Measurements from ENCODE around the gene ZNF282. TPM values are rescaled to one million over a fixed set of nuclear protein-coding genes. Genes with fewer than 3 reads are reported as not detected.
"Not testable (repeated sequence)": the region's sequence is repeated elsewhere in the genome, so short reads cannot be mapped to it uniquely, and the experiment has no call there.

ZNF282 gene
- polyA plus RNA-seq, 1 donor from 2014 or later: 17.7 TPM

- Histone ChIP-seq H3F3A (ENCODE audit: insufficient read depth, low read length, poor library complexity, severe bottlenecking) (no peaks in the 10 kb centered on the region), H3K79me2 (replicated peaks; ENCODE audit: insufficient read depth, low read length) (no peaks in the 10 kb centered on the region), H3K9ac (ENCODE audit: low read length) (no peak overlapping the region), H3K4me2 (ENCODE audit: low read length) (no peak overlapping the region), H3K4me3 (ENCODE audit: low read length) (no peak overlapping the region), H3K9me3 (ENCODE audit: low read length) (no peaks in the 10 kb centered on the region), H3K36me3 (ENCODE audit: insufficient read depth, low read length) (no peaks in the 10 kb centered on the region), H2AFZ (ENCODE audit: low read depth, low read length) (no peak overlapping the region), H3K9me2 (ENCODE audit: insufficient read depth, low read length) (no peaks in the 10 kb centered on the region), H4K20me1 (ENCODE audit: insufficient read depth) (no peaks in the 10 kb centered on the region), H3K27ac (ENCODE audit: low read length) (no peak overlapping the region), H3K27me3 (ENCODE audit: insufficient read depth, low read depth, low read length) (no peaks in the 10 kb centered on the region)
- TF ChIP-seq EZH2 (IDR thresholded peaks at IDR 0.05; ENCODE audit: borderline replicate concordance, insufficient read depth, low read length, poor library complexity, severe bottlenecking): no peak
- TF ChIP-seq, protein P1, sequence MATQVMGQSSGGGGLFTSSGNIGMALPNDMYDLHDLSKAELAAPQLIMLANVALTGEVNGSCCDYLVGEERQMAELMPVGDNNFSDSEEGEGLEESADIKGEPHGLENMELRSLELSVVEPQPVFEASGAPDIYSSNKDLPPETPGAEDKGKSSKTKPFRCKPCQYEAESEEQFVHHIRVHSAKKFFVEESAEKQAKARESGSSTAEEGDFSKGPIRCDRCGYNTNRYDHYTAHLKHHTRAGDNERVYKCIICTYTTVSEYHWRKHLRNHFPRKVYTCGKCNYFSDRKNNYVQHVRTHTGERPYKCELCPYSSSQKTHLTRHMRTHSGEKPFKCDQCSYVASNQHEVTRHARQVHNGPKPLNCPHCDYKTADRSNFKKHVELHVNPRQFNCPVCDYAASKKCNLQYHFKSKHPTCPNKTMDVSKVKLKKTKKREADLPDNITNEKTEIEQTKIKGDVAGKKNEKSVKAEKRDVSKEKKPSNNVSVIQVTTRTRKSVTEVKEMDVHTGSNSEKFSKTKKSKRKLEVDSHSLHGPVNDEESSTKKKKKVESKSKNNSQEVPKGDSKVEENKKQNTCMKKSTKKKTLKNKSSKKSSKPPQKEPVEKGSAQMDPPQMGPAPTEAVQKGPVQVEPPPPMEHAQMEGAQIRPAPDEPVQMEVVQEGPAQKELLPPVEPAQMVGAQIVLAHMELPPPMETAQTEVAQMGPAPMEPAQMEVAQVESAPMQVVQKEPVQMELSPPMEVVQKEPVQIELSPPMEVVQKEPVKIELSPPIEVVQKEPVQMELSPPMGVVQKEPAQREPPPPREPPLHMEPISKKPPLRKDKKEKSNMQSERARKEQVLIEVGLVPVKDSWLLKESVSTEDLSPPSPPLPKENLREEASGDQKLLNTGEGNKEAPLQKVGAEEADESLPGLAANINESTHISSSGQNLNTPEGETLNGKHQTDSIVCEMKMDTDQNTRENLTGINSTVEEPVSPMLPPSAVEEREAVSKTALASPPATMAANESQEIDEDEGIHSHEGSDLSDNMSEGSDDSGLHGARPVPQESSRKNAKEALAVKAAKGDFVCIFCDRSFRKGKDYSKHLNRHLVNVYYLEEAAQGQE (IDR thresholded peaks at IDR 0.05; ENCODE audit: borderline replicate concordance): no peak
- no peak for TF ChIP-seq TAF1 (IDR thresholded peaks at IDR 0.05; ENCODE audit: low read depth)
- no peak for TF ChIP-seq MXI1 (conservative IDR thresholded peaks at IDR 0.05; ENCODE audit: poor library complexity, severe bottlenecking)
- TF ChIP-seq POLR2AphosphoS5 (IDR thresholded peaks at IDR 0.05): no peak
- TF ChIP-seq RAD21 (conservative IDR thresholded peaks at IDR 0.05): no peak
- TF ChIP-seq CTCF (IDR thresholded peaks at IDR 0.05; ENCODE audit: poor library complexity, severe bottlenecking): no peak
- no peak for TF ChIP-seq EP300 (conservative IDR thresholded peaks at IDR 0.05; ENCODE audit: poor library complexity, severe bottlenecking)
- TF ChIP-seq SMC3 (conservative IDR thresholded peaks at IDR 0.05; ENCODE audit: poor library complexity): no peak
Observed at GRCh38 chr7:149232362-149232761, 37.0 kb downstream of the ZNF282 start.

GRCh38 chr7:149233655-149234204 lies 38.4 kb downstream of the ZNF282 start:
- H3K79me2 ChIP-seq (replicated peaks; ENCODE audit: insufficient read depth, low read length): not testable (repeated sequence)

GRCh38 chr7:149237502-149237901 lies 42.2 kb downstream of the ZNF282 start:
- H3K79me2 ChIP-seq (replicated peaks; ENCODE audit: insufficient read depth, low read length): peaks cover 13% of the 10 kb centered on the region
- H3K27me3 ChIP-seq (ENCODE audit: insufficient read depth, low read depth, low read length): no peaks in the 10 kb centered on the region
- H3K9me3 ChIP-seq (ENCODE audit: low read length): no peaks in the 10 kb centered on the region
- no peak for TF ChIP-seq SMC3 (conservative IDR thresholded peaks at IDR 0.05; ENCODE audit: poor library complexity)
- no peak for TF ChIP-seq CTCF (IDR thresholded peaks at IDR 0.05; ENCODE audit: poor library complexity, severe bottlenecking)
- no peak for TF ChIP-seq MXI1 (conservative IDR thresholded peaks at IDR 0.05; ENCODE audit: poor library complexity, severe bottlenecking)
- TF ChIP-seq EP300 (conservative IDR thresholded peaks at IDR 0.05; ENCODE audit: poor library complexity, severe bottlenecking): no peak
- TF ChIP-seq POLR2AphosphoS5 (IDR thresholded peaks at IDR 0.05): no peak
- TF ChIP-seq TAF1 (IDR thresholded peaks at IDR 0.05; ENCODE audit: low read depth): no peak
- TF ChIP-seq RAD21 (conservative IDR thresholded peaks at IDR 0.05): no peak
- TF ChIP-seq, protein P1 (IDR thresholded peaks at IDR 0.05; ENCODE audit: borderline replicate concordance): no peak
- TF ChIP-seq EZH2 (IDR thresholded peaks at IDR 0.05; ENCODE audit: borderline replicate concordance, insufficient read depth, low read length, poor library complexity, severe bottlenecking): no peak
- no peaks in the 10 kb centered on the region for H3K9me2 ChIP-seq (ENCODE audit: insufficient read depth, low read length)
- H4K20me1 ChIP-seq (ENCODE audit: insufficient read depth): no peaks in the 10 kb centered on the region
- no peak overlapping the region for H3K9ac ChIP-seq (ENCODE audit: low read length)
- no peak overlapping the region for H3K4me2 ChIP-seq (ENCODE audit: low read length)
- H2AFZ ChIP-seq (ENCODE audit: low read depth, low read length): no peak overlapping the region
- no peaks in the 10 kb centered on the region for H3F3A ChIP-seq (ENCODE audit: insufficient read depth, low read length, poor library complexity, severe bottlenecking)
- no peak overlapping the region for H3K27ac ChIP-seq (ENCODE audit: low read length)
- no peak overlapping the region for H3K4me3 ChIP-seq (ENCODE audit: low read length)
- H3K36me3 ChIP-seq (ENCODE audit: insufficient read depth, low read length): no peaks in the 10 kb centered on the region

More at GRCh38 chr7:149233655-149234204, 38.4 kb downstream of the ZNF282 start:
- H3K27me3 ChIP-seq (ENCODE audit: insufficient read depth, low read depth, low read length); H3K9ac ChIP-seq (ENCODE audit: low read length); H3K4me3 ChIP-seq (ENCODE audit: low read length); H3K9me3 ChIP-seq (ENCODE audit: low read length); H3F3A ChIP-seq (ENCODE audit: insufficient read depth, low read length, poor library complexity, severe bottlenecking); H3K4me2 ChIP-seq (ENCODE audit: low read length); H3K36me3 ChIP-seq (ENCODE audit: insufficient read depth, low read length); H4K20me1 ChIP-seq (ENCODE audit: insufficient read depth); H2AFZ ChIP-seq (ENCODE audit: low read depth, low read length); H3K9me2 ChIP-seq (ENCODE audit: insufficient read depth, low read length); H3K27ac ChIP-seq (ENCODE audit: low read length): not testable (repeated sequence)
